GM18520 (cell line): Measurements from ENCODE around the gene ITGBL1.

Experiments used
- ATAC-seq: cut with Tn5 transposase; IDR thresholded peaks from one replicate; pipeline ENCODE4 v1.9.1; 2021; ENCODE audit not compliant: unreplicated experiment

ITGBL1 gene

DNA sequence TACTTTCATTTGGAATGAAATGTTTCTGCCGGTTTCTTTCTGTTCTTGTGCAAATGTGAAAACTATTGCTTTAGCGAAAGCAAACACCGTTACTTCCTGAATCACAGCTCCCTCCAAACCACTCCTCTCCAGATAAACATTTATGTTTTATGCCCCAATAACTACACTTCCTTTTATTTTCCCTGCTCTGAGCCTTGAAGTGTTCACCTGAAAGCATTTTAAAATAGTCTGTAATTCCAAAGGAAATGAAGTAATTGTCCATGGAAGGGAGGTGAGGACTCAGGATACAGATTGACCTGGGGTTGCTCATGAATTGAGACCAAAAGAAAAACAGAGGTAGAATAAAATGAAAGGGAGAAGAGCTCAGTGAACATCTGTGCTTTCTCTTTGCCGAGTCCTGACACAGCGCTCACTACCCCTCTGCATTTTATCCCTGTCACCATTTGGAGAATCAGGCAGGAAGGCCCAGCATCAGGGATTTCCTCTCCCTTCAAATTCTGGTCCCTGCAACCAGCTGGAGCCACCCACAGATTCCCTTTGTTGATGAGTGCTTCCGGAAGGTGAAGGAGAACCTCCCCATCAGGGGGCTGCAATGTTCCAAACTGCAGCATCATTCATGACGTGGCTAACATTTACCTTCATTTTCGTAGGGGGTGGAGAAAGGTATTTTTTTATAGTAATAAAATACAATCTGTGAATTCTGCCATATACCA lies 171.9 kb downstream of the ITGBL1 start:
- no peak for ATAC-seq

DNA sequence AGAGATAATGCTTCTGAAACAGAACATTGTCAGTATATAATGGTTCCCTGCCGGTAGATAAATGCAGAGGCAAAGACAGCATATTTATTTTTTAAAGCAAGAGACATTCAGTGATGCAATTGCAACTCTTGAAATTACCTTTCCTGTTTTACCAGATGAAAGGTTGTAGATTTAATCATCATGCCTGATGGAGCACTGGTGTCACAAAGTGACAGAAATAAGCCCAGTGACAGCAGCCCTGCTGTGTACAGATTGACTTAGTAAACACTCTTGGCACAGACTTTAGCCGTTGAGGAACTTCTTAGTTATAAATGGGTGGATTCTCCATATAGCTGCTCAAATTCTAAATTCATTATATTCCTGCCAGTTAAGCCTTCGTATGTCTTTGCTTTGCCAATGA lies 172.5 kb downstream of the ITGBL1 start:
- ATAC-seq, result no peak

DNA sequence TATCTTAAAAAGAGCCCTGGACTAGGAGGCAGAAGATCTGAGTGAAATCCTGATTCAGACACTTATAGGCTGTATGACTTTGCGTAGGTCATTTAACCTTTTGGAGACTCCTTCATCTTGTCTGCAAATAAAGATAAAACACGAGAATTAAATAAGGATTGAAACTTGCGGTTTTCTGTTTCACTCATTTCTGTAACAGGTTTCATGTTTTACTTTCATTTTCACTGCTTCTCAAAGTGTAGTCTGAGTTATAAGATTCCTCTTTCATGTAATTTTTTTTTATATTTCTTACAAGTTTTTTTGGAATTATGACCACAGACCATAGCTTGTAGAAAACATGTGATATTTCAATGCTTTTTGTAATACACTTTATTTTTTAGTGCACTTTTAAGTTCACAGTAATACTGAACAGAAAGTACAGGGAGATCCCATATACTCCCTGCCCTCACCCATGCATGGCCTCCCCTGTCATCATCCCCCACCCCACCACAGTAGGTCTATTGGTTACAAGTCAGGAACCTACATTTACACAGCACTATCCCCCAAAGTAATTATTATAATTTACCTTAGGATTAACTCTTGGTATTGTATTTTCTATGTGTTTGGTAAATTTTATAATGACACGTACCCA lies 174.6 kb downstream of the ITGBL1 start:
- peak; percentile 92 for ATAC-seq

DNA sequence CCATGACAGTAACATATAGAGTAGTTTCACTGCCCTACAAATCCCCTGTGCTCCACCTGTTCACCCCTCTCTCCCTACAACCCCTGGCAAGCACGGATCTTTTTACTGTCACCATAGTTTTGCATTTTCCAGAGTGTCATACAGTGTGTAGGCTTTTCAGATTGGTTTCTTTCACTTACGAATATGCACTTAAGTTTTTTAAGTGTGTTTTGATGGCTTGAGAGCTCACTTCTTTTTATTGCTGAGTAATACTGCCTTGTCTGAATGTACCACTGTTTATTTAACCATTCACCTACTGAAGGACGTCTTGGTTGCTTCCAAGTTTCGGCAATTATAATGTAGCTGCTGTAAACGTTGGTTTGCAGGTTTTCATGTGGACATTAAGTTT lies 175.1 kb downstream of the ITGBL1 start:
- ATAC-seq, result peak; percentile 34

DNA sequence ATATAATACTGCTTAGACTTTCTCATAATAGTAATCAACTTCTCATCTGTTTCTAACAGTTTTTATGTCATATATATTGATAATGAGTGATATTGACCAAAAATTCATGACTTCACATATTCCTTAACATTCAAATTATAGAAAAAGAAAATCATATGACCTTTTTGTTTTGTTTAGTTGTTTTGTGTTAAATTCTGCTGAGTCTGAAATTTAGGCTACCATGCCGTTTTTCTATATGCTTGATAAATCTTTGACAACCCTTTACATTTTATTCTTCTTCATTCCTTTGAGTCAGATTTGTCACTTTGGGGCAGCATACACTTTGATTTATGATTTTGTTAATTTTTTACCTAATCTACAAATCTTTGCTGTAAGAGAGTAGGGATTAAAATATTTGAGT lies 176.4 kb downstream of the ITGBL1 start:
- no peak for ATAC-seq

DNA sequence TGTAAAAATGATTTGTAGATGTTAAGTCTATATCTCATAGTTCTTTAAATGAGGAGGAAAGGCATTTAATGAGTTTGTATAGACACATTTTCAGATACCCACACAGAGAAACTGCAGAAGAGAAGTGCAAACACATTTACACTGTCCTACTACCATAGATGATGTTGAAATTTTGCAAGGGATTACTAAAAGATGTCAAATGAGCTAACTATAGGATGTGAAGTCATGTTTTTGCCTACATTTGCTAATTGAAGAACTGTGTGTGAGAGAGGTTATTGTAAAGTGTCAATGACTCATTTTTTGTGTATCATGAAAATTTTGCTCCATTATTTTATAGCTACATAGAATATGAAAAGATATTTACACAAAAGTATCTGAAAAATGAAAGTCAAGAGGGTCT lies 178.9 kb downstream of the ITGBL1 start:
- ATAC-seq, result no peak

DNA sequence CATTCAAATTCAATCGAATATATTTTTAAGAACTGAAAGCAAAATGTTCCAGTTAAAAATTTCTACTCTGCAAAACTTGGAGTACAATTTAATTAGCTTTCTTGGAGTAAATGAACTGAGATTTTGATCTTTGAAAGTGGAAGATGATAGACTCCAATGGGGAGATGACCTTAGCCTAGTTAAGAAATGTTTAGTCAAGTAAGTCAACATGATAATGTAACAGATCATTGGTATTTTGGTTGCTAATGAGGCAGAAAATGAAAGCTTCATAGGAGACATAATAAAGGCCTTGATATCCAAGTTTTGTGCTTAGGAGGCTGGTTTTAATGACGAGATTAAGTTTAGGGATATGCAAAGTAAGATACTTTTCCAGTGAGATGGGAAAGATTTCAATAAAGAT lies 181.7 kb downstream of the ITGBL1 start:
- ATAC-seq, result no peak

DNA sequence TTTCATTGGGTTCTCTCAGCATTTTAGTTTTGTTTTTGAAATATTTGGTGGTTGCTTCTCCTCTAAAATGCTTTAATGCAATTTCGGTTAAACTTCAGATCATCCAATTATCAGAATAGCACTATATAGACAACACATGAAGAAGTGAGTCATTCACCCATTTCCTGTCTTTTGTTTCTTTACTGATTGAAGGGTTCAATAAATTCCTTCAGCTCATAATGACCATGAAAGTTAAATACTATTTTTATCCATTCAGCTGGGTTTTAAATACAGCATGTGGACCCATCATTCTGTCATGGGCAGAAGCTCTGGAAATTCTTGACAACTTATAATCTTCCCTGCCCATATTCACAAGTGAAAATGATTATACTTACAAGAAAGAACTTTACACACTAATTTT lies 187.2 kb downstream of the ITGBL1 start:
- no peak for ATAC-seq

DNA sequence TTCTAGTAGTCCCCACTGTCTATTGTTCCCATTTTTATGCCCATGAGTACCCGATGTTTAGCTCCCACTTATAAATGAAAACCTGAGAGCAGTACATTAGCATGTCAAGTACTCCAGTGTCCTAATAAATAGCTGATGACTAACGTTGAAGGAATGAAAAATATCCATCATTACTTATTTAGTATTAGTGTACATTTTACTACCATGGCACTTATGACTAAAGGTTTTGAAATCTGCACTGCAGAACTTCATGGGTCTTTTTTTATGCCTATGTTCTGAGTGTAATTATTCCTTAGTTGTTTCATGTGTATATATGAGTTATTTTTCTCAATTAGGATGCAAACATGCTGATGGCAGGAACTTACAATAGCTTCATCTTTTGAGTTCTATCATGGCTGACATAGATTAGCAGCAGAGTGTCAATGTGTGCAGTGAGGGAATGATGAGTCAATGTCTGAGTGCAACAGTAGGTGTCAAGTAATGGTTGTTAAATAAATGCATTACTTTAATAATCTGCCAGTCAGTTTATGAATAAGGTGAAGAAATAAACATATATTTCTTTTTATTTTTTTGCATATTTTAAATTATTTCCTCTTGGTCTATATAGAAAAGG lies 188.4 kb downstream of the ITGBL1 start:
- ATAC-seq, result no peak

DNA sequence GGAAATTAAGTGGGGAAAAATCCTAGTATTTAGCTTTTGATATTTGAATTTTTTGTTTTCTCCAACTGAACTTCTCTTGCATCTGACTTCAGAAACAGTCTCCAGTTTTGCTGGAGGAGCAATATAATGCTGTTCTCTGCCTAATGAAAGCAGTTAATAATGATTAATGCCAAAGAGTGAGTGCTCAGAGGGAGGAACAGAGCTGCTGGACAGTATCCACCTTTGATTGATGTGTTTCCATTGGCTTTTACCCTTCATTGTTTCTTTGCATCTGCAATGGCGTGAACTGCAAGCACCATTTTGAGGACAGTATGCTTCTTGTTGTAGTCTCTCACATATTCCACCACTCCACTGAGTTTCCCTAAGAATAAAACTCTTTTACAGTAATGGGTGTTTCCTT lies 193.4 kb downstream of the ITGBL1 start:
- ATAC-seq, result no peak

DNA sequence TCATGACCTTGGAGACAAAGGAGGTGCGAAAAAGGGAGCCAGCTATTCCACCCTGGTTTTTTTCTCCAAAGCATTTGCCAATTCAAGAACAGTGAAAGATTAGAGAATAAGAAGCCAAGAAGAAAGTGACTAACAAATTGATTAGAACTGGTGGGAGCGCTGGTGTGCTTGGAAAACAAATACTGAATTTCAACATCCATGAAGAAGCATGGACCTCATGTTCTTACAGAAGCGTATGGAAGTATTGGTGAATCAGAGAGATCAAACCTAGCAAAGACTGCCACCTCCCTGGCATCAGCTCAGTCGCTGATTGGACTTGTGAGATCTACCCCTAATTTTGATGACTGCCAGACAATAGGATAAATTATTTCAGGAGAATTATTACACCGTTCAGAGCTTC lies 195.3 kb downstream of the ITGBL1 start:
- ATAC-seq, result no peak

DNA sequence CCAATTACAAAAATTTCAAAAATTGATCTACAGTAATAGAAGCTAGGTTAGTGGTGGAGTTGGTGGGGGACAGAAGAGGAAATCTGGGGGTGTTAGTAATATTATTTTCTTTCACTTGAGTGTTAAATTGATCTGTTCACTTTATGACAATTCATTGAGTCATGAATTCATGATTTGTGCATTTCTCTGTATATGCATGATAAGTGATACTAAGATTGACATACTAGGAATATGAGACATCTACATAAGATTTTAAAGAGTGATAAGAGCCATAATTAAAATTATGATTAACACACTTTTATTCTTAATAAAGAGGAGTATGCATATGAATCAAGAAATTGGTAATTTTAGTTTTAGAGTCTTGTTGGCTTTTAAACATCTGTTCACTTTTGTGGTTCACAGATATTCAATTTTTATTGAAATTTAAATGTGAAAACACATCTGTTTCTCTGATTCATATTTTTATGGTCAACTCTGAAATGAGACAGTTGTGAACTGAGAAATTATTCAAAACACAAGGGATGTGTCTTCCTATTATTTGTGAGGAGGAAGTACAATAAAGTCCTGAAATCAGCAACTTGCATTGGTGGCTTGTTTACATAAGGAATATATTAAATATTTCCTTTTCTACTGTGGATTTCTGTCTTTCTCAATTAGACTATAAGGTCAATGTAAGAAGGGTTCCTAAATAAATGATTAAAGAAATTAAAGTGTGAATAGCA lies 196.5 kb downstream of the ITGBL1 start:
- ATAC-seq, result no peak

DNA sequence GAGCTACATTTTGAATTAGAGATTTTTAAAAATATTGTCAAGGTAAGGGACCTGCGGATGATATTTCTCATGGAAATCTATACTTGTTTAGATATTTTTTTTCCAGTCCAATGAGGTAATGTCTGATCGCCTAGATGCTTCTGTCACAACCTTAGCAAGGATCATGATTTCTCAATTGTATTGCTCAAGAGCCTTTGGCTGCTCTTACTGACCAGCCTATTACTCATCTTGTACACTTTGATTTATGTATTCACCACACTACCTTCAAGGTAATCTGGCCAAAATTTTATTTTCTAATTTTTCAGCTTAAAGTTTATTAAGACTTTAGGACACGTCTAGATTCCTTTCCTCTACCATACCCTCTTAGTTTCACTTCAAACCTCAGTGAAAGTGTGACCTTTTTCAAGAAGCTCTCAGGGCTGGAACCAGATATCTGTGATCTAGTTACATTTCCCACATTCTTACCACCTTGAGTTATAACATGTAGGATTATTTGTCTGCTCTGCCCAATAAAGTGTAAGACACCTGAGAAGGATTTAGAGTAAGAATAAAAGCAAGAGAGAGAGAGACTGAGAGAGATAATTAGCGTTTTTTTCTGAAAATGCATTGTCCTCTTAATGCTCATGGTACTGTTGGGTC lies 197.1 kb downstream of the ITGBL1 start:
- ATAC-seq, result no peak

DNA sequence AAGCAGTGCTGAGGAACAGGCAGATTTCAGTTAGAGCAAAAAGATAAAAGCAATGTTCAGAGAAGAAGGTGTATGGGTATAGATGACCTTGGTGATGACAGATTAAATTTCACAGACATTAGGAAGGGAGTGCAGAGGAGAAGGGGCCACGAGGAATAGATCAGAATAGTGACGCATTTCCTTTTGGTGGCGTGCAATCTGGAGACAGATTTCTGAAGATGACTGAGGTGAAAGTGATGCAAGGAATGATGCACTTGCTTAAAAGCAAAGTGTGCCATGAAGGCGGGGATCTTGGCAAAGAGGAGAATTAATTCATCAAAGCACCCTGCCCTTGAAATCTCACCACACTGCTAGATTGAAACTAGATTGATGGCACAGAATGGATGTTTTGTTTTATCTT lies 202.4 kb downstream of the ITGBL1 start:
- ATAC-seq, result no peak

DNA sequence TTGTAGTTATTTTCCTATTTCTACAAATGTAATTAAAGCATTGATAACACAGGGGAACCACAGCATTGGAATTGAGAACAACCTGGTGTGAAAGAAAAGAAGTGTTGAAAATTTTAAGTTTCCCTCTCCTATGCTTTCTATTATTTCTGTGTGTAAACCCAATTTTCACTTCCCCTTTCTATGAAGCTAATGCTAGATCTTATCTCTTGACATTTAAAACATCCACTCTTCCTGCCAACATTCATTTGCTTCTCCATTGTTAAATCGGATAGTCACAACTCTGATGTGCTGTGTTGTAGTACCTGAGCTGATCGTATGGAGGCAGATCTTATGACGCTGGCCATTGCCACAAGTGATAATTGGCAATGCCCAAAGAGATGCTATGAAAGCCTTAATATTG lies 203.0 kb downstream of the ITGBL1 start:
- ATAC-seq, result no peak

DNA sequence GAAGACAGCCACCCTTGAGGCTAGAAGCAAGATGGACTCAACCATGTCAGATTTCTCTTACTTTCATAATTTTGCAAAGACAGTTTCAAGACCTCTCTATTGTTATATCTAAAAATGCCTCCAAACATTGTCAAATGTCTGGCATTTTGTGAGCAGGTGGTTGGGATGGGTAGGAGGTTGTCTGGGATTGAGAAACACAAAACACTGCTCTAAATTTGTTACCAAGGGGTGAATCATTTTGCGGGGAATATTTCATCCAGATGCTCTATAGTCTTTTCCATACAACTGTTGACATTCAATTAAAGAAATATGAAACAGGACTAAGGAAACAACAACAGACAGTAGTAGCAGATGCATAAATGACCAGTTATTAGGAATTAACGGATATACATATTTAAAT lies 208.2 kb downstream of the ITGBL1 start:
- ATAC-seq, result no peak

DNA sequence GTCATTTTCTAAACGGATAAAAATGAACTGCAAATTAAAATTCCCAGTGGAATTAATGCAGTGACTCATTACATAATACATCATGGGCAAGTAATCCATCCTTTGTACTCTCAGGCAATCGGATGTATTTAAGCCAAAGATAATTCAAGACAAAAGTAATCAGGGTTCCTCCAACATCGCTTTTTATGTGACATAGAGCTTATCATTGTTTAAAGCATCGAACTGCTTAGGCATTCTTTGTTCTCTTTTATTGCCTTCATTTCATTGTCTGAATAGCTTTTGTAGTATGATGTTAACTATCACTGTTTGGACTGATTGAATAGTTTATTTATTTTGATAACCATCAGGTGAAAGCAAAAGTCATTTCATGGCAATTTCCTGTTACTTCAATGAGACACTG lies 209.4 kb downstream of the ITGBL1 start:
- no peak for ATAC-seq

DNA sequence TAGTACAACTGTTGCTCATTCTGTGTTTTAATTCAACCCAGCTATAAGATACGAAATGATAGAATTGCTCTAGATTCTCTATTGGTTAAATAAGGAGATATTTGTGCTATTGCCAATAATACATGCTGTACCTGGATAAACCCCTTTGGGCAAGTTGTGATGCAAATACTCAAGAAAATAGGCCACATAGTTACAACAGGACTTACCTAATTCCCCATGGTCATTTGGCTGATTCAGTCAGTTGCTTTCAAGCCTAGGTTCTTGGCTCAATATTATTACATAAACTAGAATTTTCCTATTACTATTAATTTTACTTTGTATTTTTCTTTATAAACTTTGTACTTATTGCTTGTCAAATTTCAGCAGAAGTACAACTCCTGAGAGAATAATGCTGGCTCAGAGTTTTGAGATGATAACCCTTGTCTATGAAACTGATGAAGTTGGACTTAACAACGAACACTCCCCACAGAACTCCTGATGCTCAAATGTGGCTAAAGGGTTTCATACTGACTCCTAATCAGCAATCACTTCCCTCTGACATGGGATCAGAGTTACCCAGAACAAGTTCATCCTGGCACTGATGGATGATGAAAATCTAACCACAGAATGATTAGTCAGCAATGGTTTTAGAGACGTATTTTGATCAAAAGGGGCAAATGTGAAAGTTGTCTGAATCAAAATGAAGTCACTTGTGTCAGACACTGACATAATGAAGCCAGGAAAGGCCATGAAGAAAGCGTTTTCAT lies 221.1 kb downstream of the ITGBL1 start:
- no peak for ATAC-seq

DNA sequence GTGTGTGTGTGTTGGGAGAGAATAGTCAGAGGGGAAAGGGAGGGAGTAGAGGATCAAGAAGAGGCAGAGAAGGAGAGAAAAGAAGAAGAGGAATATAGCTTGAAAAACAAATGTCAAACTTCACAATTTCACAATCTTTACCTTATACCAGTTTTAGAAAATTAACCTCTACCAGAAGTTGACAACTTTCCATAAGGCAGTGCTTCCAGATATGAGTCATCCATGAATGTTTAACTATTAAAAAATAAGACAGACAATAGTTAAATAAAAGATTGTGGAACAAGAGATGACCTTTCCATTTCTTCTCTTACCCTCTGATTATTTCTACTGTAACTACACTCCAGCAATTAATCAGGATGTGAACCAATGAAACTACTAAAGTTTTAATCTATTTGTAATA lies 229.4 kb downstream of the ITGBL1 start:
- ATAC-seq, result no peak

DNA sequence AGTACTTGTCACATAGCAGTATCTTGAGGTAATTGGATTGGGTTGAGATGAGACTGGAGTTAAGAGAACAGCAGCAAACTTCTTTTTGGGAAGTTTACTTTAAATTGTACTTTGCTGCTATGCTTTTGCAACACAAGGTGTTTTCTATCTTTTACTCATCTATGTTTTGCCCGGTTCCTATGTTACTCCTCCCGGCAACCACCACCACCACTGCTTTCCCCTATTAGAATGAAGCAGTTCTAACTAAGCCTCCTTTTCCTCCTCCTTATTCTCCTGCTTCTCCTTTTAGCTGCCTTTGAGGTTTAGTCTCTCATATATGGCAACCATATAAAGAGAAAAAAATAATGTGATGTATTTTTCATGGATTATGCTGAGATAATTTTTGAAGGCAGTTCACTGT lies 233.5 kb downstream of the ITGBL1 start:
- no peak for ATAC-seq

DNA sequence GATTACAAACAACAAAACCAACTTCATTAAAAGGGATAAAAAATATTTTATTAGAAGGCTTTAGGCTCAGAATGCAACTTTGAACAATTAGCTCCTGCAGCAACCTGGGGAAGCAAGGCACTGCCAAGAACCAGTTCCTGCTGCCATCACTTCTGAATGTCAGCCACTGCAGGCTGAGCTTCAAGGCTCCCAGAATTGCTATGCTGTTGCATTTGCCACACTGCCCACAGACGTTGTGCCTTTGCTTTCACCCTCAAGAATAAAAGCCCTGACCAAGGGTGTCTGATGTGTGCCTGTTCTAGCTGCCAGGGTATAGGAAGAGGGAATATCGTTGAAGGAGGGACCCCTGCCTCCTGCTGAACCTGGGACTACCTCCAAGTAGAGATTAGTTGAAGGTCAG lies 238.4 kb downstream of the ITGBL1 start:
- ATAC-seq, result no peak
